GM18520 (cell line): Measurements from ENCODE around the gene RUNX2.
"Not testable (repeated sequence)": the region's sequence is repeated elsewhere in the genome, so short reads cannot be mapped to it uniquely, and the experiment has no call there.

Source experiments
- ATAC-seq: cut with Tn5 transposase; IDR thresholded peaks from one replicate; pipeline ENCODE4 v1.9.1; 2021; ENCODE audit not compliant: unreplicated experiment

The RUNX2 gene

GRCh38 chr6:45454008-45454911 lies 126.1 kb downstream of the RUNX2 start:
- no peak for ATAC-seq

- ATAC-seq: no peak
Observed at GRCh38 chr6:45455408-45455807, 127.3 kb downstream of the RUNX2 start.

- ATAC-seq: no peak
Observed at GRCh38 chr6:45457141-45457540, 129.0 kb downstream of the RUNX2 start.

- no peak for ATAC-seq
Observed at GRCh38 chr6:45458672-45459071, 130.5 kb downstream of the RUNX2 start.

GRCh38 chr6:45460166-45460565 lies 132.0 kb downstream of the RUNX2 start:
- no peak for ATAC-seq

GRCh38 chr6:45461486-45461885 lies 133.4 kb downstream of the RUNX2 start:
- ATAC-seq: no peak

- ATAC-seq: no peak
Observed at GRCh38 chr6:45462190-45463134, 134.3 kb downstream of the RUNX2 start.

- ATAC-seq: no peak
Observed at GRCh38 chr6:45464685-45465084, 136.6 kb downstream of the RUNX2 start.

- no peak for ATAC-seq
Observed at GRCh38 chr6:45466686-45467085, 138.6 kb downstream of the RUNX2 start.

GRCh38 chr6:45467417-45467816 lies 139.3 kb downstream of the RUNX2 start:
- ATAC-seq: not testable (repeated sequence)

- no peak for ATAC-seq
Observed at GRCh38 chr6:45467853-45468252, 139.7 kb downstream of the RUNX2 start.

- ATAC-seq: no peak
Observed at GRCh38 chr6:45469663-45470062, 141.5 kb downstream of the RUNX2 start.

GRCh38 chr6:45470131-45470738 lies 142.1 kb downstream of the RUNX2 start:
- no peak for ATAC-seq

GRCh38 chr6:45472382-45472781 lies 144.3 kb downstream of the RUNX2 start:
- no peak for ATAC-seq

GRCh38 chr6:45473121-45473993 lies 145.2 kb downstream of the RUNX2 start:
- no peak for ATAC-seq

GRCh38 chr6:45474376-45474775 lies 146.2 kb downstream of the RUNX2 start:
- no peak for ATAC-seq

GRCh38 chr6:45476341-45476740 lies 148.2 kb downstream of the RUNX2 start:
- no peak for ATAC-seq

GRCh38 chr6:45477278-45477677 lies 149.1 kb downstream of the RUNX2 start:
- no peak for ATAC-seq

GRCh38 chr6:45477790-45478189 lies 149.7 kb downstream of the RUNX2 start:
- ATAC-seq: no peak

- ATAC-seq: no peak
Observed at GRCh38 chr6:45478240-45478639, 150.1 kb downstream of the RUNX2 start.
